ENCODE measurements around the gene FBXO48.
"Not testable (repeated sequence)": the region's sequence is repeated elsewhere in the genome, so short reads cannot be mapped to it uniquely, and the experiment has no call there.

Gene FBXO48

GRCh38 chr2:68471385-68471784 lies 4.3 kb upstream of the FBXO48 start:
- no peak for DNase-seq

- DNase-seq, result no peak
Observed at GRCh38 chr2:68469935-68470334, 2.8 kb upstream of the FBXO48 start.

- DNase-seq, result no peak
Observed at GRCh38 chr2:68468801-68469200, 1.7 kb upstream of the FBXO48 start.

- no peak for DNase-seq
Observed at GRCh38 chr2:68466778-68467076, 367 bp downstream of the FBXO48 start.

GRCh38 chr2:68466361-68466777 lies 725 bp downstream of the FBXO48 start:
- DNase-seq, result peak; percentile 39 to 61

- DNase-seq, result peak in 1 of 2 experiments; percentile 43
Observed at GRCh38 chr2:68465081-68465916, 1.8 kb downstream of the FBXO48 start.

- no peak for DNase-seq
Observed at GRCh38 chr2:68464651-68465050, 2.4 kb downstream of the FBXO48 start.

GRCh38 chr2:68463287-68463877 lies 3.7 kb downstream of the FBXO48 start:
- no peak for DNase-seq

- DNase-seq, result no peak
Observed at GRCh38 chr2:68458981-68459380, 8.1 kb downstream of the FBXO48 start.

- no peak for DNase-seq
Observed at GRCh38 chr2:68456198-68456597, 10.9 kb downstream of the FBXO48 start.

GRCh38 chr2:68454719-68455118 lies 12.4 kb downstream of the FBXO48 start:
- DNase-seq, result no peak

GRCh38 chr2:68453761-68454360 lies 13.2 kb downstream of the FBXO48 start:
- DNase-seq, result no peak

- DNase-seq, result no peak
Observed at GRCh38 chr2:68452158-68452900, 14.8 kb downstream of the FBXO48 start.

GRCh38 chr2:68448671-68449653 lies 18.1 kb downstream of the FBXO48 start:
- DNase-seq, result no peak

GRCh38 chr2:68447118-68447517 lies 20.0 kb downstream of the FBXO48 start:
- DNase-seq, result no peak

GRCh38 chr2:68446425-68446824 lies 20.7 kb downstream of the FBXO48 start:
- not testable (repeated sequence) for DNase-seq

GRCh38 chr2:68441994-68442322 lies 25.1 kb downstream of the FBXO48 start:
- no peak for DNase-seq

- peak; percentile 66 to 75 for DNase-seq
Observed at GRCh38 chr2:68441179-68441993, 25.7 kb downstream of the FBXO48 start.

- DNase-seq, result no peak
Observed at GRCh38 chr2:68438455-68439303, 28.4 kb downstream of the FBXO48 start.

GRCh38 chr2:68436270-68436669 lies 30.8 kb downstream of the FBXO48 start:
- no peak for DNase-seq

GRCh38 chr2:68435615-68436014 lies 31.5 kb downstream of the FBXO48 start:
- DNase-seq, result no peak
